ENCODE measurements around the gene ZNF57.

ZNF57 gene

DNA sequence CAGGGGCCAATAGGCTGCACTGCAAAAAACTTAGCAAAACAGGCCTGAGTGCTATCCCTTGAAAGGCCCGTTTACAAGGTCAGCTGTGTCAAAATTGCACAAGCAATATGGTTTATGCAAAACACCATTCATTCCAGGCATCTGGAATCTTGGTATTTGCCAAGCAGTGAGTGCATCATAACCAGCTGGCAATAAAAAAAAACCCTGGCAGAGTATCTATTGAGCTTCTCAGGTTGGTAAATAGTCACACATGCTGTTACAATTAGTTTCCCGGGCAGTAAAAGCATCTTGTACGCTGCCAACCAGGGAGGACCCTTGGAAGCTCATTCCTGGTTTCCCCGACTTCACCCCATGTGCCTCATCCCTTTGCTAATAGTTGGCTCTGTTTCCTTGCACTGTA is 22.8 kb downstream of the ZNF57 start:
- no peak overlapping the region for H3K4me2 ChIP-seq (ENCODE audit: low read depth, low read length, poor library complexity, severe bottlenecking)
- H3K27ac ChIP-seq (ENCODE audit: low read depth, low read length), result no peak overlapping the region

DNA sequence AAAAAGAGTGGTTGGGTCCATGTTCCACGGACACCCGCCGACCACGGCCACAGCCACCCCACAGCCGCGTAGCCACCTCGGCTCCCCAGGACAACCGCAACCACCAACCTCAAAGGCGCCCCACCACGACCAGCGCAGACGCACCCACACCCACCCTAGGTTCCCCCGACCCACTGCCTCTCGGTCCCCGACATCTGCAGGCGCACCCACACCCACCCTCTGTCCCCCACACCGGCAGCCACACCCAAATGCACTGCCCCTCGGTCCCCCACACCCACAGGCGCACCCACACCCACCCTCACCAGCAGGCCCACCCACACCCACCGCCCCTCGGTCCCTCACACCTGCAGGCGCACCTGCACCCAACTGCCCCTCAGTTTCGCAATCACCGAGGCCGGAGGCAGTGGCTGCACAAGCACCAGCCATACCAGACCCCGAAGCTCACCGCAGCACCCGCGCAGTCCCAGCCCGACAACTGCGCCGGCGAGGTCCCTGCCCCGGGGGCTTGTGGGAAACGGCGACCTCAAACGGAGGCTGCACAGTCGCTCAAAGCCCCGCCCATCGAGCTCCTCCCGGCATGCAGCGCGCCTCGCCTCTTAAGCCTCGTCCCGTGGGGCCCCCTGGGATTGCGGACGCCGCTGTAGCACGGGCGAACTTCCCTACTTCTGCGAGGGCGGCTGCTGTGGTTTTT is 25.8 kb downstream of the ZNF57 start:
- Histone ChIP-seq H3K9ac (ENCODE audit: low read length) (no peak overlapping the region), H2AFZ (ENCODE audit: low read depth, low read length, severe bottlenecking) (no peak overlapping the region), H4K20me1 (ENCODE audit: low read depth, low read length) (no peaks in the 10 kb centered on the region), H3F3A (ENCODE audit: insufficient read depth) (no peaks in the 10 kb centered on the region), H3K9me2 (replicated peaks; ENCODE audit: insufficient read depth, low read length) (no peaks in the 10 kb centered on the region), H3K4me2 (ENCODE audit: low read depth, low read length, poor library complexity, severe bottlenecking) (no peak overlapping the region), H3K36me3 (ENCODE audit: low read length) (no peaks in the 10 kb centered on the region), H3K9me3 (ENCODE audit: insufficient read depth, low read length) (no peaks in the 10 kb centered on the region), H3K4me3 (ENCODE audit: insufficient read depth, low read length, poor library complexity, severe bottlenecking) (no peak overlapping the region), H3K27me3 (ENCODE audit: low read length) (no peaks in the 10 kb centered on the region), H3K27ac (ENCODE audit: low read depth, low read length) (no peak overlapping the region), H3K79me2 (ENCODE audit: insufficient read depth, low read length) (no peaks in the 10 kb centered on the region)
- no peak for TF ChIP-seq EZH2phosphoT487 (conservative IDR thresholded peaks at IDR 0.05; ENCODE audit: low read length)
- TF ChIP-seq, protein P1, sequence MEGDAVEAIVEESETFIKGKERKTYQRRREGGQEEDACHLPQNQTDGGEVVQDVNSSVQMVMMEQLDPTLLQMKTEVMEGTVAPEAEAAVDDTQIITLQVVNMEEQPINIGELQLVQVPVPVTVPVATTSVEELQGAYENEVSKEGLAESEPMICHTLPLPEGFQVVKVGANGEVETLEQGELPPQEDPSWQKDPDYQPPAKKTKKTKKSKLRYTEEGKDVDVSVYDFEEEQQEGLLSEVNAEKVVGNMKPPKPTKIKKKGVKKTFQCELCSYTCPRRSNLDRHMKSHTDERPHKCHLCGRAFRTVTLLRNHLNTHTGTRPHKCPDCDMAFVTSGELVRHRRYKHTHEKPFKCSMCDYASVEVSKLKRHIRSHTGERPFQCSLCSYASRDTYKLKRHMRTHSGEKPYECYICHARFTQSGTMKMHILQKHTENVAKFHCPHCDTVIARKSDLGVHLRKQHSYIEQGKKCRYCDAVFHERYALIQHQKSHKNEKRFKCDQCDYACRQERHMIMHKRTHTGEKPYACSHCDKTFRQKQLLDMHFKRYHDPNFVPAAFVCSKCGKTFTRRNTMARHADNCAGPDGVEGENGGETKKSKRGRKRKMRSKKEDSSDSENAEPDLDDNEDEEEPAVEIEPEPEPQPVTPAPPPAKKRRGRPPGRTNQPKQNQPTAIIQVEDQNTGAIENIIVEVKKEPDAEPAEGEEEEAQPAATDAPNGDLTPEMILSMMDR (IDR thresholded peaks at IDR 0.05; ENCODE audit: insufficient read depth, low read length, poor library complexity, severe bottlenecking), result no peak

More for the DNA sequence above, 22.8 kb downstream of the ZNF57 start:
- Histone ChIP-seq H3K79me2 (ENCODE audit: insufficient read depth, low read length) (no peaks in the 10 kb centered on the region), H4K20me1 (ENCODE audit: low read depth, low read length) (no peaks in the 10 kb centered on the region), H2AFZ (ENCODE audit: low read depth, low read length, severe bottlenecking) (no peak overlapping the region), H3K36me3 (ENCODE audit: low read length) (no peaks in the 10 kb centered on the region), H3K4me3 (ENCODE audit: insufficient read depth, low read length, poor library complexity, severe bottlenecking) (no peak overlapping the region), H3K9me2 (replicated peaks; ENCODE audit: insufficient read depth, low read length) (no peaks in the 10 kb centered on the region), H3K9ac (ENCODE audit: low read length) (no peak overlapping the region), H3K9me3 (ENCODE audit: insufficient read depth, low read length) (no peaks in the 10 kb centered on the region), H3F3A (ENCODE audit: insufficient read depth) (no peaks in the 10 kb centered on the region), H3K27me3 (ENCODE audit: low read length) (no peaks in the 10 kb centered on the region)
- TF ChIP-seq EZH2phosphoT487 (conservative IDR thresholded peaks at IDR 0.05; ENCODE audit: low read length), result no peak
- TF ChIP-seq, protein P1 (IDR thresholded peaks at IDR 0.05; ENCODE audit: insufficient read depth, low read length, poor library complexity, severe bottlenecking), result no peak

DNA sequence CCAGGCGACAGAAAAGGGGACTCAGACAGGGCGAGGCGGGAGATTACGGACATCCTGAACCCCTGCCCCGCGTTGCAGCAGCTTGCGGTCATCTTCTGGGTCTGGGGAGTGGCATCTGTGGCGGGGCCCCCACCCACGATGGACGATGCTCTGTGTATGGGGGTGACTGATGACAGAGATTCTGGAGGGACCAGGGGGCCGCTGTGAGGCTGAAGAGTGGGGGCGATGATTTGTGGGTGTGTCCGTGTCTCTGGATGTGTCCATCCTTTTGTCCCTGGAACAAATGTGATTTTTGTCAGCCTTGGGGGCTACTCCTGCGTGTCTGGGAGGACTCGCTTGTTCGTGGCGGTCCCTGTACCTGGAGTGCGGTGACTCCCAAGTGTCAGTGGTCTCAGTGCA is 26.3 kb downstream of the ZNF57 start:
- Histone ChIP-seq H2AFZ (ENCODE audit: low read depth, low read length, severe bottlenecking) (no peak overlapping the region), H3K4me2 (ENCODE audit: low read depth, low read length, poor library complexity, severe bottlenecking) (no peak overlapping the region)
- TF ChIP-seq, protein P1 (IDR thresholded peaks at IDR 0.05; ENCODE audit: insufficient read depth, low read length, poor library complexity, severe bottlenecking), result no peak
- no peak for TF ChIP-seq EZH2phosphoT487 (conservative IDR thresholded peaks at IDR 0.05; ENCODE audit: low read length)

More for the DNA sequence above, 26.3 kb downstream of the ZNF57 start:
- Histone ChIP-seq H3K4me3 (ENCODE audit: insufficient read depth, low read length, poor library complexity, severe bottlenecking) (no peak overlapping the region), H3K9me3 (ENCODE audit: insufficient read depth, low read length) (no peaks in the 10 kb centered on the region), H3K79me2 (ENCODE audit: insufficient read depth, low read length) (no peaks in the 10 kb centered on the region), H3F3A (ENCODE audit: insufficient read depth) (no peaks in the 10 kb centered on the region), H3K36me3 (ENCODE audit: low read length) (no peaks in the 10 kb centered on the region), H3K9me2 (replicated peaks; ENCODE audit: insufficient read depth, low read length) (no peaks in the 10 kb centered on the region), H3K9ac (ENCODE audit: low read length) (no peak overlapping the region), H3K27me3 (ENCODE audit: low read length) (no peaks in the 10 kb centered on the region), H3K27ac (ENCODE audit: low read depth, low read length) (no peak overlapping the region), H4K20me1 (ENCODE audit: low read depth, low read length) (no peaks in the 10 kb centered on the region)

Data from SU-DHL-6 (cell line).